ENCODE measurements around the gene PRC1.

The PRC1 gene

GRCh38 chr15:90955624-90956273, 38.6 kb downstream of the PRC1 start:
- no peak for DNase-seq (ENCODE audit: low read depth)

DNA sequence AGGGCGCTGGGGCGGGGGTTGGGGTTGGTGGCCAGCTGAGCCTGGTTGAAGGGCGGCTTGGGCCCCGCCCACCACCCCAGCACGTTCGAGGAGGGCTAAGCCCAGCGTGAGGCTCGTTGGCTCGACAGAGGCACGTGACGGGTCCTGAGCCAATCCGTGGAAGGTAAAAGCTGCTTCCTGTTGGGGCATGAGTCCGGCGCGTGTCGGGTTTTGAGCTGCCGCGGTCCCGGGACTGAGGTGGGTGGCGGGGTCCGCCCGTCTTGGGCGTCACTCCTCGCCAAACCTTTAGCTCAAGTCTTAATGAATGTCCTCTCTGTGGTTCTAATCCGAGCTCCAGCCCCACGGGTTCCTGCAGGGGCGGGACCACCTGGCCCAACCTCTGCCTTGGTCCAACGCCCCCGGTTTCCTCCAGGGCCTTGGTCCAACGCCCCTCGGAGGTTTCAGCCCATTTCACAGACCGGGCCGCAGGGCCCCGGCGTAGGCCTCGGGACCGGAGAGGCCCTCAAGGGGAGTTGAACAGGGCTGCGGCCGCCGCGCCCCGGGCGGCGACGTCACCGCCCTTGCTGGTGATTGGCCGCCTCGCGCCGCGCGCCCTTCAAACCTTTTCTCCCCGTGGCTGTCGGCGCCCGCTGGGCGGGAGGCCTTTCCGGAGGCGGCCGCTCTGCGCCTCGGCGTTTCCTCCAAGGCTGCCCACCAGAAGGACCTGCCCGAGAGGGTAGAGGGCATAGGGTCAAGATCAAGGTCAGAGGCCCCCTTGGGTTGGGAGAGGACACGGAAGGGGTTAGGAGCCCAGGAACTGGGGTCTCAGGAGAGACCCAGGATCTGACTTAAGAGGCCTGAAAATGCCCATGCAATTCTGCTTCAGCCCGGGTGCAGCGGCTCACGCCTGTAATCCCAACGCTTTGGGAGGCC, 39.4 kb downstream of the PRC1 start, which contains the start of gene RCCD1:
Gene RCCD1, plus strand, starts transcription at position 173 of the 912 bp plus-strand sequence. CDS start 1,851 bp downstream, outside the sequence.
- DNase-seq (ENCODE audit: low read depth) = peak; percentile 74

GRCh38 chr15:90953947-90954711, 40.2 kb downstream of the PRC1 start:
- no peak for DNase-seq (ENCODE audit: low read depth)

DNA sequence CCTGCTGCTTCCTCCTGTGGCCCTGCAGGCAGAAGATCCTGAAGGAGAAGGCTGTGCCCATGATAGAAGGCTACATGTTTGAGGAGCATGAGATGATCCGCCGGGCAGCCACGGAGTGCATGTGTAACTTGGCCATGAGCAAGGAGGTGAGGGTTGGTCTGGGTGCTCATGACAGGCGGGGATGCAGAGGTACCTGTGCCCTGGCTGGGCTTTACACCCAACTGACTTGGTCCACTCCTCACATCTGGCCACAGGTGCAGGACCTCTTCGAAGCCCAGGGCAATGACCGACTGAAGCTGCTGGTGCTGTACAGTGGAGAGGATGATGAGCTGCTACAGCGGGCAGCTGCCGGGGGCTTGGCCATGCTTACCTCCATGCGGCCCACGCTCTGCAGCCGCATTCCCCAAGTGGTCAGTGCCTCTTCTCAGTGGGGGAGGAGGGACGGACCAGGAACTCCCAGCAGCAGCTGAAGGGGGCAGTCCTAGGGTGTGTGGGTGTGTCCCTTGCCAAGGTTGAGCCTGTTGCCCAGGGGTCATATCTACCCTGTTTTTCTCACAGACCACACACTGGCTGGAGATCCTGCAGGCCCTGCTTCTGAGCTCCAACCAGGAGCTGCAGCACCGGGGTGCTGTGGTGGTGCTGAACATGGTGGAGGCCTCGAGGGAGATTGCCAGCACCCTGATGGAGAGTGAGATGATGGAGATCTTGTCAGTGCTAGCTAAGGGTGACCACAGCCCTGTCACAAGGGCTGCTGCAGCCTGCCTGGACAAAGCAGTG, 41.2 kb downstream of the PRC1 start:
- DNase-seq (ENCODE audit: low read depth) = no peak

DNA sequence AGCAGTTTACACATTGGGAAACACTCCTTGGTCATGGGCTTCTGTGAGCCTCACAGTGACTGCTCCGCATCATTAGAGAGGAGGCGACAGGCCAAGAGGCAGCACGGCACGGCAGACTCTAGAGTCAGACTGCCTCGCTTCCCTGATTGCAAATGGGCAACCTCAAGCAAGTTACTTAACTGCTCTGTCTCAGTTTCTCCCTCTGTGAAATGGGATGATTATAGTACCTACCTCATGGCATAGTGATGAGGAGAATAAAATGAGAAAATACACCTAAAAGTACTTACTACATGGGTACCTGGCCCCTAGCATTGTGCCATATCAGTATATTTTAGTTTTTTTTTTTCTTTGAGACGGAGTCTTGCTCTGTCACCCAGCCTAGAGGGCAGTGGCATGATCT, 43.7 kb downstream of the PRC1 start:
- no peak for DNase-seq (ENCODE audit: low read depth)

- DNase-seq (ENCODE audit: low read depth) = no peak
These were observed 44.2 kb downstream of the PRC1 start for GRCh38 chr15:90949979-90950675.

DNA sequence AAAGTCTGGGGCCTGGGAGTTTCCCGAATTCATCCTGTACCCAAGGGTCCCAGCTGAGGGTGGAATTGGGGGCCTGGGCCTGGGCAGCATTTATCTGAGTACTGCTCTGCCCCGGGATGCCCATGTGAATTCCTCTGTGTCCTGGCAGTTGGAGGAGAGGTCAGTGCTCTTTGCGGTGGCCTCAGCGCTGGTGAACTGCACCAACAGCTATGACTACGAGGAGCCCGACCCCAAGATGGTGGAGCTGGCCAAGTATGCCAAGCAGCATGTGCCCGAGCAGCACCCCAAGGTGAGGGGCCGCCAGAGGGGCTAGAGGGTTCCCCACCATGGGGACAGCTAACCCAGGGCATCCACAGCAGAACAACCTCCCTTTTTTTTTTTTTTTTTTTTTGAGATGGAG, 45.8 kb downstream of the PRC1 start:
- no peak for DNase-seq (ENCODE audit: low read depth)

GRCh38 chr15:90947577-90948357, 46.6 kb downstream of the PRC1 start:
- DNase-seq (ENCODE audit: low read depth) = no peak

GRCh38 chr15:90946941-90947576, 47.3 kb downstream of the PRC1 start:
- DNase-seq (ENCODE audit: low read depth) = no peak

GRCh38 chr15:90946538-90946937, 47.8 kb downstream of the PRC1 start:
- no peak for DNase-seq (ENCODE audit: low read depth)

DNA sequence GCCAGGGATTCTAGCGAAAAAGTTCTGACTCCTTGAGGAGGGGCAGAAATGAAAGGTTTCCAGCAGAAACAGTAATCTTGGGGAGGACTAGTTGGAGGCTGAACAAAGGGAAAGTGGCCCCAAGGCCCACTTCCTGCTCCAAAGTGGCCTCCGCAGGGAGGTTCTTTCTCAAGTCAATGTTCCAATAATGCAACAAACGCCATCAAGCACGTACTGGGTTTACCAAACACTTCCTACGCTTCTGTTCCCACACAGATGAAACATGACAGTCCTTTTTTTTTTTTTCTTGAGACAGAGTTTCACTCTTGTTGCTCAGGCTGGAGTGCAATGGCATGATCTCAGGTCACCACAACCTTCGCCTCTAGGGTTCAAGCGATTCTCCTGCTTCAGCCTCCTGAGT, 49.2 kb downstream of the PRC1 start:
- DNase-seq (ENCODE audit: low read depth) = no peak

DNA sequence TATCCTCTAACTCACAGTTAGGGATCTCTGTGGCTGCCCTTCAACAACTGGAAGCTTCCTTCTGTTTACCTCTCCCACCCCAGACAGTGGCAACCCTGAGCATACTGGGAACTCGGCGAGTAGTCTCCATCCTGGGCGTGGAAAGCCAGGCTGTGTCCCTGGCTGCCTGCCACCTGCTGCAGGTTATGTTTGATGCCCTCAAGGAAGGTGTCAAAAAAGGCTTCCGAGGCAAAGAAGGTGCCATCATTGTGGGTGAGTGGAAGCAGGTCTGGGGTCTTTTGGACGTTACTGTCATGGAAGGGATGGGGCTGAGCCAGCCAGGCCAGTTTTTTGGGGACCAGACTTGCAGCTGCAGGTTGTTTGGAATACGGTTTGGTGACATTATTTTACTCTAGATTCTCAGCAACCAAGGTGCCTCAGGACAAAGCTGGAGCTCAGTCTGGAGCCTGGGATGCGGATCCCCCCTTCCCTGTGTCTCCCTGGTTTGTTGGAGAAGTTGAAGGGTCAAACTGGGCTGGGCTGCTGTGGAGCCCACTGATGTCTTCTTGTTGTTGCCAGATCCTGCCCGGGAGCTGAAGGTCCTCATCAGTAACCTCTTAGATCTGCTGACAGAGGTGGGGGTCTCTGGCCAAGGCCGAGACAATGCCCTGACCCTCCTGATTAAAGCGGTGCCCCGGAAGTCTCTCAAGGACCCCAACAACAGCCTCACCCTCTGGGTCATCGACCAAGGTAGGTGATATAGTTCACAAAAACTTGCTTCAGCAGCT, 51.8 kb downstream of the PRC1 start:
- DNase-seq (ENCODE audit: low read depth) = no peak

DNA sequence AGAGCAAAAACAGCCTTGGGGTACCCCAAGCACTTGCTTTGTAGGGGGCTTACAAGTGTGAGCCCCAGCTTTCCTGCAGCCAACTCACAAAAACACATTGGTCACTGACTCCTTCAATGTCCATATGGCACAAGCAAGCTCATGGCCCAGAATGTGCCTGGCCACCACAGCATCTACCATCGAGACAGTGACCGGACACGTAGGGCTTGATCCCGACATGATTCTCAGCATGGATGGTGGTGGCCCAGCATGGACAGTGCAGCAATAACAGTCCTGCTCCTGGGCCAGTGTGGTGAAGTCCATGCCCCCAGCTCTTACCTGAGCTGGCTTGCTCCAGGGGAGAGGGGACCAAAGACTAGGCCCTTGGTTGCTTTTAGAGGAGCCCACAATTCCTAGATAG, 53.3 kb downstream of the PRC1 start:
- no peak for DNase-seq (ENCODE audit: low read depth)

DNA sequence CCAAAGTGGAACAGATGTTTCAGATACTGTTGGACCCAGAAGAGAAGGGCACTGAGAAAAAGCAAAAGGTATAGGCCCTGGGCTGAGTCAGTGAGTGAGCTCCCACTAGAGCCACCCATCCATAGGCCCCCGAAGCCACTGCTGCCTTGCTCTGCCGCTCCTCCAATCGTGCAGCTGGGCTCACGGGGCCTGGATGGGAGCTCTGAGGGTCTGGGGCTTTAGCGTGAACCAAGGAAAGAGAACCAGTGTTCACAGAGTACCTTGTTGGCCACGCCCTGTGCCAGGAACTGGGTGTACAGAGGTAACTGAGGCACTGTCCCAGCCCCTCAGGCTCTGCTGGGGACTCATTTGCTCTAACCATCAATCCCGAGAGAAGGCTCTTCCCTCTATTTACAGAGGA, 54.6 kb downstream of the PRC1 start:
- DNase-seq (ENCODE audit: low read depth) = no peak

- no peak for DNase-seq (ENCODE audit: low read depth)
These were observed 56.1 kb downstream of the PRC1 start for GRCh38 chr15:90938261-90938660.

- no peak for DNase-seq (ENCODE audit: low read depth)
These were observed 57.5 kb downstream of the PRC1 start for GRCh38 chr15:90936823-90937222.

DNA sequence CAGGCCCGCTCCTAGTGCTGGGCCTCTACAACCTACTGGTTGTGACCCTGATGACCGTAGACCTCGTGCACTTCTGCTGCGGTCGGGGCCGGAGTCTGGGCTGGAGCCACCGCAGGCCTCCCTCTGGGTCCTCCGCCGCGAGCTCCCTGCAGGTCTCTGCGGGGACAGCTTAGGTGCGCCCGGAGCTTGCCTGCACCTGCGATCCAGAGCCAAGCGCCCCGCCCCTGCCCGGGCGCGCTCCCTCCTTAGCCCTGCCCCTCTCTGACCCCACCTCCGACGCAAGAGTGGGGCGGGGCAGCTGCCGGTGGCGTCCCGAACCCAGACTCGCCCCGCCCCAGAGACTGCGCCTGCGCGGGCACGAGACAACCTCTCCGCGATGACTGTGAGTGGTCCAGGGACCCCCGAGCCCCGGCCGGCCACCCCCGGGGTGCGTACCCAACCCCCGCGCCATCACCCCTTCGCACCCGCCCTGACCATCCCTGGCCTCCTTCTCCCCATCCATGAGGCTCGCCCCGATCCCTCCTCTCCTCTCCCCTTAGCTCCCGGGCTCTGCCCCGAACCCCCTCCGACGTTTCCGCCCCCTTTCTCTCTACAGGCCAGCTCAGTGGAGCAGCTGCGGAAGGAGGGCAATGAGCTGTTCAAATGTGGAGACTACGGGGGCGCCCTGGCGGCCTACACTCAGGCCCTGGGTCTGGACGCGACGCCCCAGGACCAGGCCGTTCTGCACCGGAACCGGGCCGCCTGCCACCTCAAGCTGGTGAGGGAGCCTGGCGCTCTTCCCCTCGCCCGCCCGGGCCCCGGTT, 59.2 kb downstream of the PRC1 start, which contains the start of gene UNC45A:
Gene UNC45A, plus strand, starts transcription at position 337 of the 803 bp plus-strand sequence. Its CDS starts 40 bp downstream, at position 377.
- DNase-seq (ENCODE audit: low read depth) = peak; percentile 92
